ENCODE data around the gene CDIP1. TPM values are rescaled to one million over a fixed set of nuclear protein-coding genes. Genes with fewer than 3 reads are reported as not detected.

Gene CDIP1
- total RNA-seq, 6 experiments from 2014 or later, result 5.0 to 8.3 (median 6.4) TPM

DNA sequence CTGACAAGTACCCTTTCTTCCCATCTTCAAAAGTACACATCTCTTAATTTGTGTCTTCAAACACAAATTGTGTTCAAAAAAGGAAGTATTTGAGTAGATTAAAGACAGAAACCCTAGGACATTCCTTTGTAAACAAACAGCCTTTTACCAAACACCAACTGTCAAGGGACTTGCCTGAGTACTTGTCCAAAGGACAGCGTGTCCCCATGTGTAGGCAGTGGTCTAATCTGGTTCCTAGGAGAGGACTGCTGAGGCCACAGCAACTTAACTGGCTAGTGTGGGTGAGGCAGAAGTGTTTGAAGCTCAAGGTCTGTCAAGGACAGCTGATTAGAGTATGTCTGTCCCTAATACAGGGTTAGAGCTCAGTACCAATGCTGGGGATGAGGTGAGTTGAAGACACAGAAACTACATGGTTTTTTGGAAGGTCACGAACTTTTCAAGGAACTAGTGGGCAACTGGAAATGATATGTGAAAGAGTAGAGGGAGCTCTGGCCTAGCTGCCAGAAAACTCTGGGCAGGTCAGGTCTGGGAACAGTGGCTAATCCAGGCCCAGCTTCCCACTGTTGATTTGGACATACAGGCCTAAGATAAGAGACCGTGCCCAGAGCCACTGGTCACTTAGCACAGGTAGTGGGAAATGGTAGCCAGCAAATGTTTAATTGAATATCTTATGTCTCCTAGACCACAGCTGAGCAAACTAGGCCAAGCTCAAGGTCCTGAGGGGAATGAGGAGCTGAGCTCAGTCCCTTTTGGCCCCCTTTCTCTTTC is 52.3 kb downstream of the CDIP1 start:
- TF ChIP-seq, protein P1, sequence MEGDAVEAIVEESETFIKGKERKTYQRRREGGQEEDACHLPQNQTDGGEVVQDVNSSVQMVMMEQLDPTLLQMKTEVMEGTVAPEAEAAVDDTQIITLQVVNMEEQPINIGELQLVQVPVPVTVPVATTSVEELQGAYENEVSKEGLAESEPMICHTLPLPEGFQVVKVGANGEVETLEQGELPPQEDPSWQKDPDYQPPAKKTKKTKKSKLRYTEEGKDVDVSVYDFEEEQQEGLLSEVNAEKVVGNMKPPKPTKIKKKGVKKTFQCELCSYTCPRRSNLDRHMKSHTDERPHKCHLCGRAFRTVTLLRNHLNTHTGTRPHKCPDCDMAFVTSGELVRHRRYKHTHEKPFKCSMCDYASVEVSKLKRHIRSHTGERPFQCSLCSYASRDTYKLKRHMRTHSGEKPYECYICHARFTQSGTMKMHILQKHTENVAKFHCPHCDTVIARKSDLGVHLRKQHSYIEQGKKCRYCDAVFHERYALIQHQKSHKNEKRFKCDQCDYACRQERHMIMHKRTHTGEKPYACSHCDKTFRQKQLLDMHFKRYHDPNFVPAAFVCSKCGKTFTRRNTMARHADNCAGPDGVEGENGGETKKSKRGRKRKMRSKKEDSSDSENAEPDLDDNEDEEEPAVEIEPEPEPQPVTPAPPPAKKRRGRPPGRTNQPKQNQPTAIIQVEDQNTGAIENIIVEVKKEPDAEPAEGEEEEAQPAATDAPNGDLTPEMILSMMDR (IDR thresholded peaks at IDR 0.05), result no peak
- H3K4me3 Mint-ChIP-seq, result no peak overlapping the region
- no peaks in the 10 kb centered on the region for H3K9me3 Mint-ChIP-seq
- H3K4me1 Mint-ChIP-seq (ENCODE audit: low read depth), result peaks cover 65% of the 10 kb centered on the region
- H3K27ac Mint-ChIP-seq, result peak overlapping the region; percentile 60
- no peaks in the 10 kb centered on the region for H3K27me3 Mint-ChIP-seq (ENCODE audit: insufficient read depth)
- no peak for DNase-seq
- peaks cover 16% of the 10 kb centered on the region for H3K36me3 Mint-ChIP-seq (ENCODE audit: low read depth)

DNA sequence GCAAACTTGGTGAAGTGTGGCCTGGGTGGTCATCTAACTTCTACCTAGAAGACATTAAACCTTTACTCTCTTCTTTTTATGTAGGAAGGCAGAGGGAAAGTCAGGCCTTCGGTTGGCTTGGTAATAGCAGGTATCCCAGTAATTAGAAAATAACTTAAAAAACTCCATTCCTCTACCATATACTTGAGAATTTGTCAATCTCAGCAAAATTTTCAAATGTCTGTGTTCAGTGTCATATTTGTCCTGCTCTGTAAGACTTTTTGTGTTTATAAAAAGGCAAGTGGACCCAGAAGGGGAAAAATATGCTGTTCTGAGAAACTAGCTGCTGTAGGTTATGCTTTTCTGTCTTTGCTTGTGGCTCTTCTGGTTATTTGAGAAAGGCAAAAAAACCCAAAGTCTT is 56.6 kb downstream of the CDIP1 start:
- Mint-ChIP-seq H3K36me3 (ENCODE audit: low read depth) (peaks cover 22% of the 10 kb centered on the region), H3K27ac (no peak overlapping the region), H3K9me3 (no peaks in the 10 kb centered on the region), H3K4me3 (no peak overlapping the region), H3K27me3 (ENCODE audit: insufficient read depth) (no peaks in the 10 kb centered on the region; the same call in 1 of the 2 replicates), H3K4me1 (ENCODE audit: low read depth) (peaks cover 46% of the 10 kb centered on the region)
- DNase-seq, result no peak
- TF ChIP-seq, protein P1 (IDR thresholded peaks at IDR 0.05), result no peak

DNA sequence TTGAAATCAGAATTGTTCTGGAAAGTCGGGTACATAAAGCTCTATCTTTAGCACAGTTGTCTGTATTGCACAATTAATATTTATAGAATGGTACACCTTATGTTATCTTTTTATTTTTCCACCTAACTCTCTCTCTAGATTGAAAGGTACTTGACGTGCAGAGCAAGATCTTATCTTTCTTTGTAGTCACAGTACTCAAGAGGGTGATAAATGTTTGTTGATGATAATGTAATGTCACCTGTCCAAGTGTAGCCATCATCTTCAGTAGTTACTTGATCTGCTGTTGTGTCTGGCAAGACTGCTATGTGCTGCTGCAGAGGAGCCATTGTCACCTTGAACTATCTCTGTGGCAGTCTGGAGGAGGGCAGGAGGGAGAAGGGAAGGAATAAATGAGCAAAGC is 57.0 kb downstream of the CDIP1 start:
- Mint-ChIP-seq H3K27ac (no peak overlapping the region), H3K27me3 (ENCODE audit: insufficient read depth) (no peaks in the 10 kb centered on the region; the same call in 1 of the 2 replicates), H3K4me3 (no peak overlapping the region), H3K9me3 (no peaks in the 10 kb centered on the region), H3K4me1 (ENCODE audit: low read depth) (peaks cover 45% of the 10 kb centered on the region), H3K36me3 (ENCODE audit: low read depth) (peaks cover 22% of the 10 kb centered on the region)
- DNase-seq, result no peak
- TF ChIP-seq, protein P1 (IDR thresholded peaks at IDR 0.05), result no peak

DNA sequence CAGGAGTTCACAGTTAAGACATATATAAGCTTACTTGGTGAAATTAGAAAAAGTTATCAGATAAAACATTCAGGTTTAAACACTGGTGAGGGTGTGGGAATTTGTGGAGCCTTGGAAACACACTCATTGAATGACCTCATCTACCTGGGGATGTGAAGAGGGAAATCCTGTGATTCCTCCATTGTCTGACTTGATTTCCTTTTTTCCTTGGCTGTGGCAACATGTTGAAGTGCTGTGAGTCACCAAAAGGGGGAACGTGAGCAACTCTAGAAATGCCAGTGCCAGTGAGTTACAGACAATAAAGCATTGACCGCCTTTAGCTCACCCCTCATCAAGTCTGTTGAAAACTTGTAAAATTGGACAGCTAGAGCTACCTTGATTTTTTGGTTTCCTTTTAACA is 60.6 kb downstream of the CDIP1 start:
- H3K27ac Mint-ChIP-seq, result peak overlapping the region; percentile 55
- TF ChIP-seq, protein P1 (IDR thresholded peaks at IDR 0.05), result peak; percentile 34
- H3K9me3 Mint-ChIP-seq, result peaks cover 9% of the 10 kb centered on the region
- peaks cover 42% of the 10 kb centered on the region for H3K4me1 Mint-ChIP-seq (ENCODE audit: low read depth)
- DNase-seq, result peak; percentile 17
- no peaks in the 10 kb centered on the region; the same call in none of the 2 replicates for H3K27me3 Mint-ChIP-seq (ENCODE audit: insufficient read depth)
- H3K4me3 Mint-ChIP-seq, result peak overlapping the region; percentile 90
- peaks cover 16% of the 10 kb centered on the region for H3K36me3 Mint-ChIP-seq (ENCODE audit: low read depth)

DNA sequence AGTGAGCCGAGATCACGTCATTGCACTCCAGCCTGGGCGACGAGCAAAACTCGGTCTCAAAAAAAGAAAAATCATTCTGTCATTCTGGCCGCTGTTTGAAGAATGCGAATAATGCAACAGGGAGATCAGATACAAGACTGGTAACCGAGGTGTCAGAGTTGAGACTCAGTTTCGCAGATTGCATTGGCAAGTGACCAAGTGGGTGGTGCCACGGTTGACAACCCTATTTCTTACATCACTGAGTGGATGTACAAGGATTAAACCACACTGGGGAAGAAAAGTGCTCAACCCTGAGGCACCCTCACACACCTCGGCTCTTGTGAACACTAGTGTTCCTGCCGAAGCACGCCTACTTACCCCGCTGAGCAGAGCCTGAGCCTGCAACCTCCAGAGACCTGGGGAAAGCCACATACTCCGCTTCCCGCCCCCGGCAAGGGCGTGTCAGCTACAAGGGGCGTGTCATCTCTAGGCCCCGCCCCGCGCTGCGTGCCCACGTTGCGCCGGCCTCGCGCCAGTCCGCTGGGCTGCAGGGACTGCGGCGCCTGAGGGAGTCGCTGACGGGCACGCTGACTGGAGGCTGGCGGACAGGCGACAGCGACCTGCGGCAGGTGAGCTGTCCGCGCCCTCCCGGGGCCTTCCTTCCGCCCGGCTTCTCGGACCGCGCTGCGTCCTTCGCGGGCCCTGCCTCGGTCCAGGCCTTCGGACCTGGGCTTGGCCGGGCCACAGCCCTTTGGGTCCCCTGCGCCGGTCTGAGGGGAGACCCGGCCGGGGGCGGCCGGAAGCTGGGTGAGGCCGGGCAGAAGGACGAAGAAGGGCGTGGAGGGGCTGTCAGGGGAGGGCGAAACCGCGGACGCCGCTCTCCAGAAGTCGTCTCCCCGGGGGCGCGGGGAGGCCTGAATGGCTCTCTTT is 62.4 kb downstream of the CDIP1 start, which contains the start of gene HMOX2:
TSS of gene HMOX2 (plus strand) at position 519 of the 909 bp plus-strand sequence. CDS start 29,127 bp downstream, outside the sequence.
- Mint-ChIP-seq H3K36me3 (ENCODE audit: low read depth) (peaks cover 16% of the 10 kb centered on the region), H3K4me3 (peak within 1 kb of the TSS; percentile 90), H3K9me3 (peaks cover 9% of the 10 kb centered on the region), H3K27ac (peak within 1 kb of the TSS; percentile 67), H3K27me3 (ENCODE audit: insufficient read depth) (no peaks in the 10 kb centered on the region; the same call in none of the 2 replicates), H3K4me1 (ENCODE audit: low read depth) (peaks cover 26% of the 10 kb centered on the region)
- TF ChIP-seq, protein P1 (IDR thresholded peaks at IDR 0.05), result peak; percentile 48
- DNase-seq, result peak; percentile 84
